ENCODE results near the gene SVEP1.

SVEP1 gene

GRCh38 chr9:110440172-110440571 lies 139.4 kb downstream of the SVEP1 start:
- DNase-seq (ENCODE audit: extremely low read depth, low read depth) = peak; percentile 72
- TF ChIP-seq CTCF (IDR thresholded peaks at IDR 0.05; ENCODE audit: low read depth, low read length) = no peak

- no peak for DNase-seq (ENCODE audit: extremely low read depth, low read depth)
- TF ChIP-seq CTCF (IDR thresholded peaks at IDR 0.05; ENCODE audit: low read depth, low read length) = no peak
Measured at GRCh38 chr9:110432253-110432652, 147.3 kb downstream of the SVEP1 start.

GRCh38 chr9:110429453-110429852 lies 150.1 kb downstream of the SVEP1 start:
- no peak for DNase-seq (ENCODE audit: extremely low read depth, low read depth)
- TF ChIP-seq CTCF (IDR thresholded peaks at IDR 0.05; ENCODE audit: low read depth, low read length) = peak; percentile 2; the same call in 1 of the 2 replicates

- peak; percentile 57 for TF ChIP-seq CTCF (IDR thresholded peaks at IDR 0.05; ENCODE audit: low read depth, low read length)
- no peak for DNase-seq (ENCODE audit: extremely low read depth, low read depth)
Measured at GRCh38 chr9:110427497-110428104, 151.9 kb downstream of the SVEP1 start.

- no peak for DNase-seq (ENCODE audit: extremely low read depth, low read depth)
- TF ChIP-seq CTCF (IDR thresholded peaks at IDR 0.05; ENCODE audit: low read depth, low read length) = peak; percentile 31
Measured at GRCh38 chr9:110426052-110426709, 153.4 kb downstream of the SVEP1 start.

- DNase-seq (ENCODE audit: extremely low read depth, low read depth) = no peak
- TF ChIP-seq CTCF (IDR thresholded peaks at IDR 0.05; ENCODE audit: low read depth, low read length) = no peak
Measured at GRCh38 chr9:110414471-110414870, 165.1 kb downstream of the SVEP1 start.

GRCh38 chr9:110410961-110411360 lies 168.6 kb downstream of the SVEP1 start:
- no peak for TF ChIP-seq CTCF (IDR thresholded peaks at IDR 0.05; ENCODE audit: low read depth, low read length)

More at GRCh38 chr9:110410961-110411360, 168.6 kb downstream of the SVEP1 start:
- no peak for DNase-seq (ENCODE audit: extremely low read depth, low read depth)
